ENCODE results near the gene GRIK3. TPM values are rescaled to one million over a fixed set of nuclear protein-coding genes. Genes with fewer than 3 reads are reported as not detected.

The GRIK3 gene
- total and polyA plus RNA-seq, 2 of the 8 experiments (the other 6 are each of a cell fraction or from before 2014, with no cell fraction given): 2.1 to 3.4 TPM

- no peak for TF ChIP-seq CHD7 (IDR thresholded peaks at IDR 0.05; ENCODE audit: insufficient replicate concordance, low read length)
Observed at GRCh38 chr1:36883315-36883949, 150.9 kb downstream of the GRIK3 start (continued).
